HUES64 (cell line): ENCODE data around the gene SAMD5.

Source experiments
- H3K27ac ChIP-seq: 2 replicates; pipeline ENCODE4 v1.7.0; 2013; ENCODE audit warnings: low read depth, low read length, inconsistent platforms
- H3K27me3 ChIP-seq: 2 replicates; pipeline ENCODE4 v1.6.1; 2013; ENCODE audit warnings: mild to moderate bottlenecking, low read length; ENCODE audit not compliant: insufficient read depth
- H3K36me3 ChIP-seq: 2 replicates; pipeline ENCODE4 v1.6.1; 2013; ENCODE audit warnings: mild to moderate bottlenecking, low read length; ENCODE audit not compliant: insufficient read depth
- H3K4me1 ChIP-seq: 2 replicates; pipeline ENCODE4 v1.6.1; 2013; ENCODE audit warnings: mild to moderate bottlenecking, low read length, moderate library complexity; ENCODE audit not compliant: insufficient read depth
- H3K4me3 ChIP-seq: 2 replicates; pipeline ENCODE4 v1.5.1; 2013; ENCODE audit warnings: mild to moderate bottlenecking, low read length, moderate library complexity
- H3K9ac ChIP-seq: 2 replicates; pipeline ENCODE4 v1.6.1; 2013; ENCODE audit warnings: mild to moderate bottlenecking, low read depth, low read length
- H3K9me3 ChIP-seq: 2 replicates; pipeline ENCODE4 v1.6.1; 2013; ENCODE audit warnings: low read depth, low read length; ENCODE audit not compliant: insufficient read depth
- WGBS: fragments of 150-250, 120-280 bp; methylation state at CpG from one replicate; pipeline ENCODE4 v1.1.7; 2013; ENCODE audit warnings: missing lambda C conversion rate; 5-methylcytosine and 5-hydroxymethylcytosine counted together

Gene SAMD5

GRCh38 chr6:147506704-147507114 is 1.8 kb upstream of the SAMD5 start:
- H3K36me3 ChIP-seq, result no peaks in the 10 kb centered on the region
- H3K9me3 ChIP-seq, result no peaks in the 10 kb centered on the region
- no peak overlapping the region for H3K9ac ChIP-seq
- peak overlapping the region; percentile 67 for H3K4me3 ChIP-seq
- peaks cover 100% of the 10 kb centered on the region for H3K27me3 ChIP-seq
- under 1% methylated on average over 30 of the region's 30 CpGs for WGBS
- H3K4me1 ChIP-seq, result peaks cover 19% of the 10 kb centered on the region
- H3K27ac ChIP-seq, result no peak overlapping the region

- Histone ChIP-seq H3K4me1 (peaks cover 19% of the 10 kb centered on the region), H3K36me3 (no peaks in the 10 kb centered on the region), H3K27ac (no peak overlapping the region), H3K27me3 (peaks cover 100% of the 10 kb centered on the region), H3K4me3 (peak overlapping the region; percentile 67), H3K9ac (no peak overlapping the region), H3K9me3 (no peaks in the 10 kb centered on the region)
- WGBS, result 2% methylated on average over 48 of the region's 52 CpGs
Measured at GRCh38 chr6:147507162-147508041, 1.1 kb upstream of the SAMD5 start.

- Histone ChIP-seq H3K27ac (no peak overlapping the region), H3K9ac (no peak overlapping the region), H3K27me3 (peaks cover 99% of the 10 kb centered on the region), H3K36me3 (no peaks in the 10 kb centered on the region), H3K4me1 (peaks cover 7% of the 10 kb centered on the region), H3K9me3 (no peaks in the 10 kb centered on the region), H3K4me3 (peak overlapping the region; percentile 67)
- 1% methylated on average over 73 of the region's 73 CpGs for WGBS
Measured at GRCh38 chr6:147508866-147509608, 547 bp downstream of the SAMD5 start.

- no peak overlapping the region for H3K4me3 ChIP-seq
Measured at GRCh38 chr6:147509891-147510290, 1.4 kb downstream of the SAMD5 start.

GRCh38 chr6:147510929-147511590 is 2.6 kb downstream of the SAMD5 start:
- H3K27me3 ChIP-seq, result peaks cover 84% of the 10 kb centered on the region
- H3K36me3 ChIP-seq, result no peaks in the 10 kb centered on the region
- no peak overlapping the region for H3K27ac ChIP-seq
- 68% methylated on average over 5 of the region's 5 CpGs for WGBS
- H3K4me1 ChIP-seq, result 0 out of 2 replicates have a peak, but pooled peaks cover 4% of the 10 kb centered on the region
- no peaks in the 10 kb centered on the region for H3K9me3 ChIP-seq
- no peak overlapping the region for H3K4me3 ChIP-seq
- H3K9ac ChIP-seq, result no peak overlapping the region

More at GRCh38 chr6:147509891-147510290, 1.4 kb downstream of the SAMD5 start:
- H3K4me1 ChIP-seq, result 0 out of 2 replicates have a peak, but pooled peaks cover 4% of the 10 kb centered on the region
- H3K27me3 ChIP-seq, result peaks cover 95% of the 10 kb centered on the region
- H3K27ac ChIP-seq, result no peak overlapping the region
- WGBS, result 74% methylated on average over 7 of the region's 7 CpGs
- H3K9ac ChIP-seq, result no peak overlapping the region
- no peaks in the 10 kb centered on the region for H3K9me3 ChIP-seq
- no peaks in the 10 kb centered on the region for H3K36me3 ChIP-seq

- no peak overlapping the region for H3K4me3 ChIP-seq
- H3K27me3 ChIP-seq, result peaks cover 46% of the 10 kb centered on the region
- H3K9ac ChIP-seq, result no peak overlapping the region
- WGBS, result 100% methylated on average over 2 of the region's 2 CpGs
- H3K4me1 ChIP-seq, result no peaks in the 10 kb centered on the region
- H3K27ac ChIP-seq, result no peak overlapping the region
- no peaks in the 10 kb centered on the region for H3K9me3 ChIP-seq
- no peaks in the 10 kb centered on the region for H3K36me3 ChIP-seq
Measured at GRCh38 chr6:147514831-147515230, 6.3 kb downstream of the SAMD5 start.

- Histone ChIP-seq H3K36me3 (no peaks in the 10 kb centered on the region), H3K9me3 (no peaks in the 10 kb centered on the region), H3K4me1 (no peaks in the 10 kb centered on the region), H3K27ac (no peak overlapping the region), H3K27me3 (peaks cover 41% of the 10 kb centered on the region), H3K4me3 (no peak overlapping the region), H3K9ac (no peak overlapping the region)
- 92% methylated on average over 2 of the region's 2 CpGs for WGBS
Measured at GRCh38 chr6:147515327-147515726, 6.8 kb downstream of the SAMD5 start.

- Histone ChIP-seq H3K4me3 (no peak overlapping the region), H3K36me3 (no peaks in the 10 kb centered on the region), H3K9ac (no peak overlapping the region), H3K27me3 (no peaks in the 10 kb centered on the region), H3K9me3 (no peaks in the 10 kb centered on the region), H3K4me1 (no peaks in the 10 kb centered on the region), H3K27ac (no peak overlapping the region)
- WGBS, result 92% methylated on average over 1 of the region's 1 CpG
Measured at GRCh38 chr6:147522597-147522996, 14.1 kb downstream of the SAMD5 start.

- peaks cover 3% of the 10 kb centered on the region; the same call in 1 of the 2 replicates for H3K4me1 ChIP-seq
- H3K9ac ChIP-seq, result no peak overlapping the region
- WGBS, result 91% methylated on average over 5 of the region's 5 CpGs
- H3K27ac ChIP-seq, result no peak overlapping the region
- no peaks in the 10 kb centered on the region for H3K27me3 ChIP-seq
- H3K9me3 ChIP-seq, result no peaks in the 10 kb centered on the region
- H3K4me3 ChIP-seq, result no peak overlapping the region
- H3K36me3 ChIP-seq, result no peaks in the 10 kb centered on the region
Measured at GRCh38 chr6:147525519-147526209, 17.2 kb downstream of the SAMD5 start.

GRCh38 chr6:147527197-147527596 is 18.7 kb downstream of the SAMD5 start:
- Histone ChIP-seq H3K27ac (no peak overlapping the region), H3K4me1 (peaks cover 4% of the 10 kb centered on the region; the same call in 1 of the 2 replicates), H3K27me3 (no peaks in the 10 kb centered on the region), H3K9me3 (no peaks in the 10 kb centered on the region), H3K9ac (no peak overlapping the region), H3K36me3 (no peaks in the 10 kb centered on the region), H3K4me3 (no peak overlapping the region)
- 96% methylated on average over 4 of the region's 4 CpGs for WGBS
